ENCODE data around the gene CABP2.
A peak's percentile ranks its signal among the peaks of the same experiment; 100 is the strongest.

Gene CABP2

GRCh38 chr11:67507864-67508485, 15.3 kb downstream of the CABP2 start, which contains the start of gene CDK2AP2 (continued):
- peak; percentile 77; the same call in 1 of the 2 replicates for TF ChIP-seq ZNF76 (tag by site-specific recombination; IDR thresholded peaks at IDR 0.05; ENCODE audit: borderline replicate concordance, low read depth)
- no peak for TF ChIP-seq BCL11A (tag by site-specific recombination; IDR thresholded peaks at IDR 0.05; ENCODE audit: low read depth)
- no peak for TF ChIP-seq ZNF529 (tag by site-specific recombination; IDR thresholded peaks at IDR 0.05; ENCODE audit: insufficient replicate concordance)
- no peak for TF ChIP-seq ZNF513 (tag by site-specific recombination; IDR thresholded peaks at IDR 0.05)
- TF ChIP-seq ZSCAN18 (tag by site-specific recombination; IDR thresholded peaks at IDR 0.05), result no peak
- TF ChIP-seq ZNF664 (tag by site-specific recombination; IDR thresholded peaks at IDR 0.05), result no peak
- no peak for TF ChIP-seq ZNF837 (tag by site-specific recombination; IDR thresholded peaks at IDR 0.05)
- TF ChIP-seq PRDM10 (tag by site-specific recombination; IDR thresholded peaks at IDR 0.05), result peak; percentile 92
- no peak for TF ChIP-seq ZNF138 (tag by site-specific recombination; IDR thresholded peaks at IDR 0.05; ENCODE audit: borderline replicate concordance)
- TF ChIP-seq ZBTB26 (tag by site-specific recombination; optimal IDR thresholded peaks at IDR 0.05), result peak; percentile 91
- TF ChIP-seq ZEB2 (tag by site-specific recombination; IDR thresholded peaks at IDR 0.05), result no peak
- TF ChIP-seq ZNF362 (tag by site-specific recombination; IDR thresholded peaks at IDR 0.05), result no peak
- peak; percentile 89 for TF ChIP-seq ZBTB10 (tag by site-specific recombination; IDR thresholded peaks at IDR 0.05)
- no peak for TF ChIP-seq ZSCAN30 (tag by site-specific recombination; IDR thresholded peaks at IDR 0.05)
- TF ChIP-seq ZFP69B (tag by site-specific recombination; IDR thresholded peaks at IDR 0.05), result peak; percentile 60
- TF ChIP-seq ZNF560 (tag by site-specific recombination; IDR thresholded peaks at IDR 0.05; ENCODE audit: borderline replicate concordance), result no peak
- TF ChIP-seq ZFP37 (tag by site-specific recombination; IDR thresholded peaks at IDR 0.05), result no peak
- TF ChIP-seq ZBTB21 (tag by site-specific recombination; IDR thresholded peaks at IDR 0.05), result no peak
- no peak for TF ChIP-seq FEZF1 (tag by site-specific recombination; IDR thresholded peaks at IDR 0.05)
- TF ChIP-seq ZNF530 (tag by site-specific recombination; IDR thresholded peaks at IDR 0.05; ENCODE audit: low read depth), result no peak
- no peak for TF ChIP-seq ZNF16 (tag by site-specific recombination; IDR thresholded peaks at IDR 0.05; ENCODE audit: low read depth)
- TF ChIP-seq PRDM4 (tag by site-specific recombination; IDR thresholded peaks at IDR 0.05), result 0 out of 2 replicates have a peak, but pooled peaks have one; percentile 20

Data from HEK293 (cell line).